HepG2 (cell line): Measurements from ENCODE around the gene PMFBP1. TPM values are rescaled to one million over a fixed set of nuclear protein-coding genes. Genes with fewer than 3 reads are reported as not detected.

Experiments
- ARID2 ChIP-seq: sonication (generic); formaldehyde crosslinking; IDR thresholded peaks from 2 replicates; pipeline ENCODE4 v1.8.1; 2022; ENCODE audit warnings: mild to moderate bottlenecking, missing genetic modification reagents, borderline replicate concordance
- ATF7-NPFF ChIP-seq: sonication (generic); formaldehyde crosslinking; IDR thresholded peaks from 2 replicates; pipeline ENCODE4 v1.8.1; 2023; ENCODE audit warnings: mild to moderate bottlenecking, low read depth, missing genetic modification reagents, moderate library complexity
- CAMTA2 ChIP-seq: sonication (generic); formaldehyde crosslinking; IDR thresholded peaks from 2 replicates; pipeline ENCODE4 v1.4.0; 2020; ENCODE audit warnings: mild to moderate bottlenecking, missing genetic modification reagents, borderline replicate concordance
- ESRRA ChIP-seq: sonication (generic); formaldehyde crosslinking; IDR thresholded peaks from 2 replicates; pipeline ENCODE4 v1.5.1; 2020; ENCODE audit warnings: mild to moderate bottlenecking, low read depth, missing genetic modification reagents
- HIVEP1 ChIP-seq: sonication (generic); formaldehyde crosslinking; IDR thresholded peaks from 2 replicates; pipeline ENCODE4 v1.4.0; 2020; ENCODE audit warnings: mild to moderate bottlenecking, missing genetic modification reagents
- HOXA5 ChIP-seq: sonication (generic); formaldehyde crosslinking; IDR thresholded peaks from 2 replicates; pipeline ENCODE4 v1.4.0; 2020; ENCODE audit warnings: missing genetic modification reagents
- JUNB ChIP-seq: sonication (generic); formaldehyde crosslinking; IDR thresholded peaks from 2 replicates; pipeline ENCODE4 v1.8.0; 2022; ENCODE audit warnings: missing genetic modification reagents, mild to moderate bottlenecking, borderline replicate concordance
- KAT8 ChIP-seq: IDR thresholded peaks from 2 replicates; pipeline ENCODE4 v1.6.1; 2016; ENCODE audit warnings: missing genetic modification reagents, missing compliant biosample characterization
- KLF16 ChIP-seq, 2 experiments: sonication (generic) in 1 of 2; formaldehyde crosslinking in 1 of 2; IDR thresholded peaks; 2 replicates each; pipeline versions ENCODE4 v1.6.1 to v1.8.0; 2016 to 2023; ENCODE audit warnings: missing genetic modification reagents in 2 of 2, missing compliant biosample characterization in 1 of 2
- NFE2L2 ChIP-seq: fragments of 150-350 bp; IDR thresholded peaks from 2 replicates; pipeline ENCODE4 v1.6.1; 2014; ENCODE audit warnings: low read length
- NRL ChIP-seq: sonication (generic); formaldehyde crosslinking; IDR thresholded peaks from 2 replicates; pipeline ENCODE4 v1.5.0; 2020; ENCODE audit warnings: missing genetic modification reagents, mild to moderate bottlenecking, moderate library complexity, borderline replicate concordance
- ONECUT2 ChIP-seq: sonication (generic); formaldehyde crosslinking; IDR thresholded peaks from 2 replicates; pipeline ENCODE4 v1.4.0; 2020; ENCODE audit warnings: missing genetic modification reagents
- RFXAP ChIP-seq: sonication (generic); formaldehyde crosslinking; IDR thresholded peaks from 2 replicates; pipeline ENCODE4 v1.4.0; 2020; ENCODE audit warnings: missing genetic modification reagents, borderline replicate concordance
- SPEN ChIP-seq: sonication (generic); formaldehyde crosslinking; IDR thresholded peaks from 2 replicates; pipeline ENCODE4 v1.5.1; 2020; ENCODE audit warnings: low read depth, mild to moderate bottlenecking, missing genetic modification reagents
- TMF1 ChIP-seq: sonication (generic); formaldehyde crosslinking; IDR thresholded peaks from 2 replicates; pipeline ENCODE4 v1.8.1; 2022; ENCODE audit warnings: low read depth, missing genetic modification reagents
- ZFP37 ChIP-seq: sonication (generic); formaldehyde crosslinking; IDR thresholded peaks from 2 replicates; pipeline ENCODE4 v1.4.0; 2020; ENCODE audit warnings: missing genetic modification reagents, borderline replicate concordance
- ZMYM2 ChIP-seq: sonication (generic); formaldehyde crosslinking; IDR thresholded peaks from 2 replicates; pipeline ENCODE4 v1.8.0; 2022; ENCODE audit warnings: mild to moderate bottlenecking, missing genetic modification reagents
- ZNF232 ChIP-seq: sonication (generic); formaldehyde crosslinking; IDR thresholded peaks from 2 replicates; pipeline ENCODE4 v1.4.0; 2020; ENCODE audit warnings: missing genetic modification reagents, borderline replicate concordance
- ZNF274 ChIP-seq: sonication (generic); formaldehyde crosslinking; IDR thresholded peaks from 2 replicates; pipeline ENCODE4 v1.5.1; 2020; ENCODE audit warnings: mild to moderate bottlenecking, missing genetic modification reagents
- ZNF326 ChIP-seq: sonication (generic); formaldehyde crosslinking; IDR thresholded peaks from 2 replicates; pipeline ENCODE4 v1.4.0; 2020; ENCODE audit warnings: missing genetic modification reagents, borderline replicate concordance
- ZNF564 ChIP-seq: sonication (generic); formaldehyde crosslinking; IDR thresholded peaks from 2 replicates; pipeline ENCODE4 v1.8.1; 2023; ENCODE audit warnings: mild to moderate bottlenecking, missing genetic modification reagents
- ZNF605 ChIP-seq: sonication (generic); formaldehyde crosslinking; IDR thresholded peaks from 2 replicates; pipeline ENCODE4 v1.8.0; 2022; ENCODE audit warnings: mild to moderate bottlenecking, missing genetic modification reagents
- ZNF644 ChIP-seq: IDR thresholded peaks from 2 replicates; pipeline ENCODE4 v1.6.1; 2016; ENCODE audit warnings: low read depth
- ZNF7 ChIP-seq: IDR thresholded peaks from 2 replicates; pipeline ENCODE4 v1.6.1; 2016; ENCODE audit warnings: missing biosample characterization, missing genetic modification reagents
- ZNF709 ChIP-seq: sonication (generic); formaldehyde crosslinking; IDR thresholded peaks from 2 replicates; pipeline ENCODE4 v1.5.0; 2020; ENCODE audit warnings: mild to moderate bottlenecking, missing genetic modification reagents
- ZNF792 ChIP-seq: IDR thresholded peaks from 2 replicates; pipeline ENCODE4 v1.6.1; 2016
- polyA plus RNA-seq, 8 experiments: library from polyadenylated mRNA; depleted of rRNA in 3 of 8; stranded (reverse) in 7 of 8; unstranded in 1 of 8; fragments of >200 nt; fragmentation: Illumina TruSeq in 4 of 8; extraction: Trizol in 4 of 8; gene quantifications; 2 replicates each; pipeline versions ENCODE4 v1.2.1 to v1.2.3, GENCODE V29; 2011 to 2016; ENCODE audit warnings: low read depth in 4 of 8, missing spikeins in 1 of 8, mixed read lengths in 1 of 8; ENCODE audit not compliant: insufficient read depth in 1 of 8
- total RNA-seq, 5 experiments: library from RNA; depleted of rRNA; stranded (reverse); fragments of >200 nt; fragmentation: Illumina TruSeq; extraction: Trizol; gene quantifications; 2 replicates each; pipeline ENCODE4 v1.2.3, GENCODE V29; 2016; ENCODE audit warnings: low read depth in 1 of 5
- TF ChIP-seq, protein P1 (sequence below): sonication (generic); formaldehyde crosslinking; IDR thresholded peaks from 2 replicates; pipeline ENCODE4 v1.8.1; 2023; ENCODE audit warnings: mild to moderate bottlenecking, moderate library complexity, missing genetic modification reagents
- TF ChIP-seq, protein P2 (sequence below): sonication (generic); formaldehyde crosslinking; IDR thresholded peaks from 2 replicates; pipeline ENCODE4 v1.5.1; 2020; ENCODE audit warnings: mild to moderate bottlenecking, moderate library complexity, missing genetic modification reagents

PMFBP1 gene
- total and polyA plus RNA-seq, 2 of the 13 experiments (the other 11 are each of a cell fraction or from before 2014, with no cell fraction given): 1.9 to 3.8 TPM

DNA sequence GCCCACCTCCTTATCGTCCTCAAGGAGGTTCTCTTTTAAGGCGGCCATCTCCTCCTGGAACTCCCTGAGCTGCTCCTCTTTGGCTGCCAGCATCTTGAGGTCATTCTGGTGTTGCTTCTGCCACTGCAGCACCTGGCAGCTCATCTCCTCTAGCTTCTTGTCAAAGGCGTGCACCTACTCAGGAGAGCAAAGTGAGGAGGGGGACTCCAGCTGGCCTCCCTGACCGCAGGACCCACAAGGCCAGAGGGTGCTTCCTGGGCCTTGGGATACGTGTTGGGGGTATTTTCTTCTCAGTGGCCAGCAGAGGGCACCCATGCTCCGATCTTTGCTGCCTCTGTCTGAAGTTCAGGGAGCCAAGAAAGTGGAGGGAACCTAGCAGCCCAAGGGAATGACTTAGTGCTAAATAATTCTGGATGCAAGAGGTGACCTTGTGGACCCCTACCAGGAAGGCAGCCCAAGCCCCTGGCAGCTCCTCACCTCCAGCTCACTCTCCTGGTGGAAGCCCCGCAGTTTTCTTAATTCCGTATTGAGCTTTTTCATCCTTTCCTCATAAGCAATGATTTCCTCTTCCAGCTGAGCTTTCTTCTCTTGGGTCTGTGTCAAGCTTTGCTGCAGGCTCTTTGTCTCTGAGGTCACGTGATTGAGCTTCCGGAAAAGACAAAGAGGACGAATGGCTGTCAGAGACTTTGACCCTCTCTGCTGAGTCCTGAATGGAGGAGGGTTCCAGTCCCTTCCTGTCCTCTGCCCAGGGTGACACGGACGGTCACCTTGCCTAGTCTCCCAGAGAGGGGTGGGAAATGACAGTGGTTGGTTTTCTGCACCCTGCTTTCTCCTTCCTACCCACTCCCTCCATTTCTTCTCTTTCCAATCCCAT lies 47.0 kb downstream of the PMFBP1 start (continued):
- TF ChIP-seq ZNF792 (0 out of 2 replicates have a peak, but pooled peaks have one; percentile 36), ESRRA (peak; percentile 77; the same call in 1 of the 2 replicates), NRL (CRISPR knock-in tag) (peak; percentile 25; the same call in 1 of the 2 replicates), ZNF605 (CRISPR knock-in tag) (peak; percentile 76), ZMYM2 (CRISPR knock-in tag) (peak; percentile 78), ZNF709 (CRISPR knock-in tag) (0 out of 2 replicates have a peak, but pooled peaks have one; percentile 39), JUNB (no peak), CAMTA2 (CRISPR knock-in tag) (peak; percentile 79; the same call in 1 of the 2 replicates), ZNF564 (CRISPR knock-in tag) (peak; percentile 43; the same call in 1 of the 2 replicates), NFE2L2 (peak; percentile 25; the same call in 1 of the 2 replicates), TMF1 (no peak), ONECUT2 (CRISPR knock-in tag) (peak; percentile 37; the same call in 1 of the 2 replicates), HOXA5 (CRISPR knock-in tag) (peak; percentile 78), RFXAP (peak; percentile 75; the same call in 1 of the 2 replicates), ATF7-NPFF (CRISPR knock-in tag) (no peak), KAT8 (CRISPR knock-in tag) (peak; percentile 68; the same call in 1 of the 2 replicates), ZNF326 (CRISPR knock-in tag) (no peak), ZNF7 (CRISPR knock-in tag) (no peak), ZFP37 (CRISPR knock-in tag) (0 out of 2 replicates have a peak, but pooled peaks have one; percentile 41), ARID2 (CRISPR knock-in tag) (no peak), HIVEP1 (CRISPR knock-in tag) (0 out of 2 replicates have a peak, but pooled peaks have one; percentile 38), SPEN (CRISPR knock-in tag) (peak; percentile 55; the same call in 1 of the 2 replicates), ZNF232 (CRISPR knock-in tag) (0 out of 2 replicates have a peak, but pooled peaks have one; percentile 46), KLF16 (CRISPR knock-in tag; IDR thresholded peaks at IDR 0.05) (no peak), ZNF274 (0 out of 2 replicates have a peak, but pooled peaks have one; percentile 23), ZNF644 (CRISPR knock-in tag) (peak; percentile 50; the same call in 1 of the 2 replicates)
- TF ChIP-seq, protein P1, sequence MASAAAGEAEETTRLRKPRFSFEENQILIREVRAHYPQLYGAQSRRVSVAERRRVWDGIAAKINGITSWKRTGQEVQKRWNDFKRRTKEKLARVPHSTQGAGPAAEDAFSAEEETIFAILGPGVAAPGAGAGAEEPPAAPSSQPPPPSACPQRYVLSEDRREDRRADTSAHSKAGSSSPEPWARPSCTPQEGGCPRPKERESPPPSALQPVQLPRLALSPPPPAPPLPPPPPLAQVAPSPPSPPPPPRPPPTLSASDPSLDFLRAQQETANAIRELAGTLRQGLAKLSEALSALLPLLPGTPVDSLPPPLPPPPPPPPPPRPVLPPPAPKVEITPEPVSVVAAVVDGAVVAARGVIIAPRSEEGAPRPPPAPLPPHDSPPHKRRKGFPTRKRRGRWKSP (CRISPR knock-in tag): peak; percentile 71; the same call in 1 of the 2 replicates
- TF ChIP-seq, protein P2, sequence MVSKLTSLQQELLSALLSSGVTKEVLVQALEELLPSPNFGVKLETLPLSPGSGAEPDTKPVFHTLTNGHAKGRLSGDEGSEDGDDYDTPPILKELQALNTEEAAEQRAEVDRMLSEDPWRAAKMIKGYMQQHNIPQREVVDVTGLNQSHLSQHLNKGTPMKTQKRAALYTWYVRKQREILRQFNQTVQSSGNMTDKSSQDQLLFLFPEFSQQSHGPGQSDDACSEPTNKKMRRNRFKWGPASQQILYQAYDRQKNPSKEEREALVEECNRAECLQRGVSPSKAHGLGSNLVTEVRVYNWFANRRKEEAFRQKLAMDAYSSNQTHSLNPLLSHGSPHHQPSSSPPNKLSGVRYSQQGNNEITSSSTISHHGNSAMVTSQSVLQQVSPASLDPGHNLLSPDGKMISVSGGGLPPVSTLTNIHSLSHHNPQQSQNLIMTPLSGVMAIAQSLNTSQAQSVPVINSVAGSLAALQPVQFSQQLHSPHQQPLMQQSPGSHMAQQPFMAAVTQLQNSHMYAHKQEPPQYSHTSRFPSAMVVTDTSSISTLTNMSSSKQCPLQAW (CRISPR knock-in tag): peak; percentile 31; the same call in 1 of the 2 replicates
